ENCODE results near the gene PCDH9. TPM values are rescaled to one million over a fixed set of nuclear protein-coding genes. Genes with fewer than 3 reads are reported as not detected.
A peak's percentile ranks its signal among the peaks of the same experiment; 100 is the strongest.
"Not testable (repeated sequence)": the region's sequence is repeated elsewhere in the genome, so short reads cannot be mapped to it uniquely, and the experiment has no call there.

Gene PCDH9
- total RNA-seq, 1 donor from 2014 or later, result 10.4 TPM

DNA sequence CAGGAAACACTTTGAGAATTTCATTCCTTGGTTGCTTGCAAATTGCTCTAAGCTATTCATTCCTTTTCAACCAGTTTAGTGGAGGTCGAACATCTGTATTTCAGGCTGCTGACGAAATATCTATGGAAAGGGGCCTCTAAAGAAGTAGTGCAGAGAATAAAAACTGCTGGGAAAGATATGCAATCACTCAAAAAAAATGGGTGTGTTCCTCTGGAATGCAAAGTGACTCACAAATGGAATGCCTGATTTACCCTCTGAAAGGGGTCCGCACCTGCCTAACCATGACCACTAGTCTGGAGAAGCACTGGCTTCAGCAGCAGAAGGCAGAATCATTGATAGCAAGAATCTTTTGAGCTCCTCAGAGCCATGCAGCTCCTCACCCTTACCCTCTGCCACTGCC is 129.4 kb downstream of the PCDH9 start:
- Mint-ChIP-seq H3K27ac (ENCODE audit: unreplicated experiment) (peak overlapping the region; percentile 96), H3K36me3 (ENCODE audit: low read depth, unreplicated experiment) (no peaks in the 10 kb centered on the region), H3K9me3 (ENCODE audit: unreplicated experiment) (no peaks in the 10 kb centered on the region), H3K4me3 (ENCODE audit: unreplicated experiment) (peak overlapping the region; percentile 73), H3K27me3 (ENCODE audit: low read depth, unreplicated experiment) (no peaks in the 10 kb centered on the region), H3K4me1 (ENCODE audit: low read depth, unreplicated experiment) (peaks cover 29% of the 10 kb centered on the region)
- Histone ChIP-seq H3K27me3 (ENCODE audit: insufficient read depth, low read length) (no peaks in the 10 kb centered on the region), H3K9me3 (ENCODE audit: insufficient read depth, low read depth, low read length) (no peaks in the 10 kb centered on the region), H3K9ac (ENCODE audit: low read length) (no peak overlapping the region), H4K20me1 (ENCODE audit: insufficient read depth, low read length) (no peaks in the 10 kb centered on the region), H2AFZ (ENCODE audit: low read depth, low read length) (no peak overlapping the region), H3K4me1 (ENCODE audit: insufficient read depth, low read length) (no peaks in the 10 kb centered on the region), H3K79me2 (ENCODE audit: insufficient read depth, low read length) (no peaks in the 10 kb centered on the region), H3K27ac (ENCODE audit: low read depth, low read length) (no peak overlapping the region), H3K4me2 (ENCODE audit: low read length) (peak overlapping the region; percentile 15), H3K36me3 (ENCODE audit: insufficient read depth, low read length) (no peaks in the 10 kb centered on the region), H3K4me3 (ENCODE audit: insufficient read depth, low read depth, low read length) (no peak overlapping the region)
- no peak for TF ChIP-seq EZH2 (IDR thresholded peaks at IDR 0.05; ENCODE audit: insufficient read depth, low read length)
- TF ChIP-seq, protein P1, sequence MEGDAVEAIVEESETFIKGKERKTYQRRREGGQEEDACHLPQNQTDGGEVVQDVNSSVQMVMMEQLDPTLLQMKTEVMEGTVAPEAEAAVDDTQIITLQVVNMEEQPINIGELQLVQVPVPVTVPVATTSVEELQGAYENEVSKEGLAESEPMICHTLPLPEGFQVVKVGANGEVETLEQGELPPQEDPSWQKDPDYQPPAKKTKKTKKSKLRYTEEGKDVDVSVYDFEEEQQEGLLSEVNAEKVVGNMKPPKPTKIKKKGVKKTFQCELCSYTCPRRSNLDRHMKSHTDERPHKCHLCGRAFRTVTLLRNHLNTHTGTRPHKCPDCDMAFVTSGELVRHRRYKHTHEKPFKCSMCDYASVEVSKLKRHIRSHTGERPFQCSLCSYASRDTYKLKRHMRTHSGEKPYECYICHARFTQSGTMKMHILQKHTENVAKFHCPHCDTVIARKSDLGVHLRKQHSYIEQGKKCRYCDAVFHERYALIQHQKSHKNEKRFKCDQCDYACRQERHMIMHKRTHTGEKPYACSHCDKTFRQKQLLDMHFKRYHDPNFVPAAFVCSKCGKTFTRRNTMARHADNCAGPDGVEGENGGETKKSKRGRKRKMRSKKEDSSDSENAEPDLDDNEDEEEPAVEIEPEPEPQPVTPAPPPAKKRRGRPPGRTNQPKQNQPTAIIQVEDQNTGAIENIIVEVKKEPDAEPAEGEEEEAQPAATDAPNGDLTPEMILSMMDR (IDR thresholded peaks at IDR 0.05; ENCODE audit: insufficient read depth, low read depth, low read length), result no peak
- DNase-seq (ENCODE audit: low read depth), result peak; percentile 73
- FAIRE-seq, result no peak

DNA sequence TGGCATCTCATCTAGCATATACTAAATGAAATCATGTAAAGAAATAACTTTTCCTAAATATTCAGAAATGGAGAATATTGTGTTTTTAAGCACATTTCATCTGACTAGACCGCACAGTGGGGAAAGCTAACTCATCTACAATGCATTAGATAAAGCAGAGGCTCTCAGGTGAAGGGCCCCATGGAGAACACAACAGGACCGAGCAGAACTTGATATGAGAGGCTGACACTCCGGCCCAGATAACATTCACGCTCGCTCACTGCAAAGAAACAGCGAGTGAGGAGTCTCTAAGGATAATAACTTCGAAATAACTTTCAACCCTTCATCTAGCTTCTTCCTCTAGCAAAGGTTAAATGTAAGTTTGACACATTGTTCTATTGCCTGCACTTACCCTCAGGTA is 130.6 kb downstream of the PCDH9 start:
- DNase-seq (ENCODE audit: low read depth) (no peak), FAIRE-seq (no peak)
- Histone ChIP-seq H3K27ac (ENCODE audit: low read depth, low read length) (no peak overlapping the region), H3K4me2 (ENCODE audit: low read length) (no peak overlapping the region), H3K9me3 (ENCODE audit: insufficient read depth, low read depth, low read length) (no peaks in the 10 kb centered on the region), H3K9ac (ENCODE audit: low read length) (no peak overlapping the region), H3K27me3 (ENCODE audit: insufficient read depth, low read length) (no peaks in the 10 kb centered on the region), H3K4me3 (ENCODE audit: insufficient read depth, low read depth, low read length) (no peak overlapping the region), H2AFZ (ENCODE audit: low read depth, low read length) (no peak overlapping the region), H3K79me2 (ENCODE audit: insufficient read depth, low read length) (no peaks in the 10 kb centered on the region), H3K36me3 (ENCODE audit: insufficient read depth, low read length) (no peaks in the 10 kb centered on the region), H4K20me1 (ENCODE audit: insufficient read depth, low read length) (no peaks in the 10 kb centered on the region), H3K4me1 (ENCODE audit: insufficient read depth, low read length) (no peaks in the 10 kb centered on the region)
- Mint-ChIP-seq H3K27ac (ENCODE audit: unreplicated experiment) (peak overlapping the region; percentile 89), H3K4me1 (ENCODE audit: low read depth, unreplicated experiment) (peaks cover 34% of the 10 kb centered on the region), H3K9me3 (ENCODE audit: unreplicated experiment) (no peaks in the 10 kb centered on the region), H3K27me3 (ENCODE audit: low read depth, unreplicated experiment) (no peaks in the 10 kb centered on the region), H3K4me3 (ENCODE audit: unreplicated experiment) (peak overlapping the region; percentile 45), H3K36me3 (ENCODE audit: low read depth, unreplicated experiment) (no peaks in the 10 kb centered on the region)
- TF ChIP-seq, protein P1 (IDR thresholded peaks at IDR 0.05; ENCODE audit: insufficient read depth, low read depth, low read length), result no peak
- TF ChIP-seq EZH2 (IDR thresholded peaks at IDR 0.05; ENCODE audit: insufficient read depth, low read length), result no peak

DNA sequence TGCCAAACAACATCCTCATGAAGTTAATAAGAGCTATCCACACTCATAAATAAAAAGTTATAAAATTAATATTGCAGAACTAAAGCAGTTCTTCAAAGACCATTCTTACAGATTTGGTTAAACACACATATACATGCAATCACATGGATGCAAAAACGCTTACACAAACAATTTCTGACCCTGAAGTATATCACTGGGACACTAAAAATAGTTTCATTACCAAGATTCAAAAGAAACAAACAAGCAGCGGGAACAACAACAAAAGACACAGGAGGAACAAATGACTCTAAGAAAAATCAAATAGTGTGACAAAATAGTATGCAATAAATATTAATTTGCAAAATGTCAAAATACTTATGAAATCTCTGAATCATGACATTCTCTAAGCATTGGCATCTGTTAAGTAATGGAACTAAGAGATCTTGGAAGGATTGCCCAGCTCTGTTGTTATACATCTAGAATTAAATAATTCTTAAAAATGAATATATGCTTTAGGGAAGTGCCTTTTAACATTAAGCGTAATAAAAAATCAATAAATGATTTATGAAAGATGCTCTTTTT is 132.2 kb downstream of the PCDH9 start:
- TF ChIP-seq EZH2 (IDR thresholded peaks at IDR 0.05; ENCODE audit: insufficient read depth, low read length), result no peak
- TF ChIP-seq, protein P1 (IDR thresholded peaks at IDR 0.05; ENCODE audit: insufficient read depth, low read depth, low read length), result no peak
- FAIRE-seq, result no peak
- Histone ChIP-seq H2AFZ (ENCODE audit: low read depth, low read length) (no peak overlapping the region), H4K20me1 (ENCODE audit: insufficient read depth, low read length) (no peaks in the 10 kb centered on the region), H3K27me3 (ENCODE audit: insufficient read depth, low read length) (no peaks in the 10 kb centered on the region), H3K9me3 (ENCODE audit: insufficient read depth, low read depth, low read length) (no peaks in the 10 kb centered on the region), H3K4me3 (ENCODE audit: insufficient read depth, low read depth, low read length) (no peak overlapping the region), H3K79me2 (ENCODE audit: insufficient read depth, low read length) (no peaks in the 10 kb centered on the region), H3K27ac (ENCODE audit: low read depth, low read length) (no peak overlapping the region), H3K4me1 (ENCODE audit: insufficient read depth, low read length) (no peaks in the 10 kb centered on the region), H3K9ac (ENCODE audit: low read length) (no peak overlapping the region), H3K36me3 (ENCODE audit: insufficient read depth, low read length) (no peaks in the 10 kb centered on the region), H3K4me2 (ENCODE audit: low read length) (no peak overlapping the region)
- H3K4me1 Mint-ChIP-seq (ENCODE audit: low read depth, unreplicated experiment), result peaks cover 36% of the 10 kb centered on the region
- DNase-seq (ENCODE audit: low read depth), result no peak
- no peaks in the 10 kb centered on the region for H3K9me3 Mint-ChIP-seq (ENCODE audit: unreplicated experiment)
- no peaks in the 10 kb centered on the region for H3K36me3 Mint-ChIP-seq (ENCODE audit: low read depth, unreplicated experiment)
- no peak overlapping the region for H3K27ac Mint-ChIP-seq (ENCODE audit: unreplicated experiment)
- H3K27me3 Mint-ChIP-seq (ENCODE audit: low read depth, unreplicated experiment), result no peaks in the 10 kb centered on the region
- no peak overlapping the region for H3K4me3 Mint-ChIP-seq (ENCODE audit: unreplicated experiment)

DNA sequence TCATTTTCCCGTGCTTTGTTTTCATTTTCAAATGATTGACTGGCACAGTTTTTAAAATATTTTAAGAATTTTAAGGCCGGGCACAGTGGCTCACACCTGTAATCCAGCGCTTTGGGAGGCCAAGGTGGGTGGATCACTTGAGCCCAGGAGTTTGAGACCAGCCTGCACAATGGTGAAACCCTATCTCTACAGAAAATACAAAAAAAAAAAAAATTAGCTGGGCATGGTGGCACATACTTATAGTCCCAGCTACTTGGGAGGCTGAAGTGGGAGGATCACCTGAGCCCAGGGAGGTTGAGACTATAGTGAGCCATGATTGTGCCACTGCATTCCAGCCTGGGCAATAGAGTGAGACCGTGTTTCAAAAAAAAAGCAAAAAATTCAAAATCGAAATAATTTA is 133.2 kb downstream of the PCDH9 start:
- H4K20me1 ChIP-seq (ENCODE audit: insufficient read depth, low read length); H3K9ac ChIP-seq (ENCODE audit: low read length); FAIRE-seq; H3K79me2 ChIP-seq (ENCODE audit: insufficient read depth, low read length); H3K4me1 ChIP-seq (ENCODE audit: insufficient read depth, low read length); H3K36me3 ChIP-seq (ENCODE audit: insufficient read depth, low read length); DNase-seq (ENCODE audit: low read depth); H2AFZ ChIP-seq (ENCODE audit: low read depth, low read length); H3K27me3 Mint-ChIP-seq (ENCODE audit: low read depth, unreplicated experiment); H3K36me3 Mint-ChIP-seq (ENCODE audit: low read depth, unreplicated experiment); H3K9me3 Mint-ChIP-seq (ENCODE audit: unreplicated experiment); H3K4me2 ChIP-seq (ENCODE audit: low read length); H3K27ac ChIP-seq (ENCODE audit: low read depth, low read length); H3K27ac Mint-ChIP-seq (ENCODE audit: unreplicated experiment); H3K9me3 ChIP-seq (ENCODE audit: insufficient read depth, low read depth, low read length); H3K4me3 Mint-ChIP-seq (ENCODE audit: unreplicated experiment); H3K4me3 ChIP-seq (ENCODE audit: insufficient read depth, low read depth, low read length); H3K27me3 ChIP-seq (ENCODE audit: insufficient read depth, low read length): not testable (repeated sequence)
- H3K4me1 Mint-ChIP-seq (ENCODE audit: low read depth, unreplicated experiment), result peaks cover 28% of the 10 kb centered on the region

Data from astrocyte (in vitro differentiated cells and primary cell).